ENCODE data around the gene SAMD9. TPM values are rescaled to one million over a fixed set of nuclear protein-coding genes. Genes with fewer than 3 reads are reported as not detected.

The SAMD9 gene
- total RNA-seq, 1 experiment from 2014 or later: not detected

DNA sequence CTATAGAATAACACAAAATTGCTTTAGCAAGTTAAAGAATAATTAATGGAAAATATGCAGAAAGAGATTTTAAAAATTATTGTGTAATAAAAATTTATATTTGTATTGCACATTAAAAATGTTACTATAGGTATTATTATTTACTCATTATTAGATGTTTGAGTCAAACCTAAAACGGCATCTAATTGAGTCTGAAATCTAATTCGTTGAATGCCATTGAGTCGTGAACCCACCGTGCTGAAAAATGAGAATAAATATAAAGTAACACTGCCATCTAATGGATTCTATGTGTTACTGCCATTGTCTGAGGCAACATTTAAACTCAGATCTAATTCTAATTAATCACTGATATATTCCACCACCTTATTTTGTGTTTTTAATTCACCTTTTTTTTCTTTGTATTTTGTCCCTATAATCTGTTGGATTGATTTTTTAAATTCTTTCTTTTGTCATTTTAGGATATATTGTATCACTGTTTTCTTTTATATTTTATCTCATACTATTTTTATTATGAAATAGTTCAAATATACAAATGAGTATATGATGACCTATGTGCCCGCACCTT lies 62.2 kb downstream of the SAMD9 start:
- no peak overlapping the region for H4K91ac ChIP-seq (ENCODE audit: insufficient read length, low read depth, low read length)
- no peak overlapping the region for H4K5ac ChIP-seq (ENCODE audit: insufficient read length, low read depth, low read length)
- no peak overlapping the region for H2BK5ac ChIP-seq (ENCODE audit: insufficient read length, low read length)
- no peaks in the 10 kb centered on the region for H3K36me3 Mint-ChIP-seq (ENCODE audit: insufficient read depth in 1 of 3, low read depth in 3 of 3)
- no peak overlapping the region for H3K14ac ChIP-seq (ENCODE audit: insufficient read depth, low read length)
- H2AFZ ChIP-seq (ENCODE audit: low read length): no peak overlapping the region
- DNase-seq: no peak
- no peak overlapping the region for H3K27ac Mint-ChIP-seq
- H2BK12ac ChIP-seq (ENCODE audit: insufficient read length, low read depth, low read length): no peak overlapping the region
- no peak overlapping the region for H3K27ac ChIP-seq (ENCODE audit: insufficient read length, low read depth, low read length)
- no peak overlapping the region for H3K56ac ChIP-seq (ENCODE audit: insufficient read length, low read depth, low read length)
- H3K23me2 ChIP-seq (ENCODE audit: insufficient read length, low read depth, low read length, poor library complexity, severe bottlenecking): no peaks in the 10 kb centered on the region
- no peaks in the 10 kb centered on the region for H3K9me3 Mint-ChIP-seq
- no CpG with 5 or more reads among the region's 5 CpGs for WGBS (ENCODE audit: extremely low coverage, insufficient read length, low lambda C conversion rate)
- no peaks in the 10 kb centered on the region for H3K79me2 ChIP-seq (ENCODE audit: insufficient read depth, low read length)
- no peaks in the 10 kb centered on the region for H3K4me1 Mint-ChIP-seq
- no peak overlapping the region for H3K23ac ChIP-seq (ENCODE audit: insufficient read length, low read depth, low read length)
- no peaks in the 10 kb centered on the region for H3K27me3 ChIP-seq (ENCODE audit: insufficient read depth, low read length)
- H2AK5ac ChIP-seq (ENCODE audit: insufficient read length, low read length): no peak overlapping the region
- H3K4me3 Mint-ChIP-seq: no peak overlapping the region
- peaks cover 4% of the 10 kb centered on the region for H3K27me3 Mint-ChIP-seq (ENCODE audit: low read depth)
- H2BK20ac ChIP-seq (ENCODE audit: low read depth, low read length, poor library complexity, severe bottlenecking): no peak overlapping the region
- H2BK120ac ChIP-seq (ENCODE audit: low read depth, low read length, poor library complexity, severe bottlenecking): no peak overlapping the region
- H3K79me1 ChIP-seq (ENCODE audit: insufficient read depth, low read depth, low read length, poor library complexity, severe bottlenecking): no peaks in the 10 kb centered on the region
- TF ChIP-seq, protein P1, sequence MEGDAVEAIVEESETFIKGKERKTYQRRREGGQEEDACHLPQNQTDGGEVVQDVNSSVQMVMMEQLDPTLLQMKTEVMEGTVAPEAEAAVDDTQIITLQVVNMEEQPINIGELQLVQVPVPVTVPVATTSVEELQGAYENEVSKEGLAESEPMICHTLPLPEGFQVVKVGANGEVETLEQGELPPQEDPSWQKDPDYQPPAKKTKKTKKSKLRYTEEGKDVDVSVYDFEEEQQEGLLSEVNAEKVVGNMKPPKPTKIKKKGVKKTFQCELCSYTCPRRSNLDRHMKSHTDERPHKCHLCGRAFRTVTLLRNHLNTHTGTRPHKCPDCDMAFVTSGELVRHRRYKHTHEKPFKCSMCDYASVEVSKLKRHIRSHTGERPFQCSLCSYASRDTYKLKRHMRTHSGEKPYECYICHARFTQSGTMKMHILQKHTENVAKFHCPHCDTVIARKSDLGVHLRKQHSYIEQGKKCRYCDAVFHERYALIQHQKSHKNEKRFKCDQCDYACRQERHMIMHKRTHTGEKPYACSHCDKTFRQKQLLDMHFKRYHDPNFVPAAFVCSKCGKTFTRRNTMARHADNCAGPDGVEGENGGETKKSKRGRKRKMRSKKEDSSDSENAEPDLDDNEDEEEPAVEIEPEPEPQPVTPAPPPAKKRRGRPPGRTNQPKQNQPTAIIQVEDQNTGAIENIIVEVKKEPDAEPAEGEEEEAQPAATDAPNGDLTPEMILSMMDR (conservative IDR thresholded peaks at IDR 0.05): peak; percentile 87
- no peaks in the 10 kb centered on the region for H4K20me1 ChIP-seq (ENCODE audit: control insufficient read depth, insufficient read depth, insufficient read length)
- H3K9ac ChIP-seq (ENCODE audit: extremely low read depth, insufficient read length, low read length): no peak overlapping the region
- no peak overlapping the region for H3K4me2 ChIP-seq (ENCODE audit: insufficient read depth, insufficient read length, low read length)
- no peak overlapping the region for H3T11ph ChIP-seq (ENCODE audit: low read length)
- no peak overlapping the region for H4K8ac ChIP-seq (replicated peaks; ENCODE audit: insufficient read length, low read depth, low read length)
- no peak overlapping the region for H2BK15ac ChIP-seq (ENCODE audit: low read depth, low read length)
- no peaks in the 10 kb centered on the region for H3K9me3 ChIP-seq (ENCODE audit: control insufficient read depth, low read depth, low read length)
- H3K18ac ChIP-seq (ENCODE audit: insufficient read length, low read depth, low read length): no peak overlapping the region
- no peaks in the 10 kb centered on the region for H3K4me1 ChIP-seq (ENCODE audit: insufficient read depth, low read length)
- H3K4ac ChIP-seq (ENCODE audit: low read depth, low read length): no peak overlapping the region

Data from H9 (cell line).